ENCODE results near the gene ITFG2.

DNA sequence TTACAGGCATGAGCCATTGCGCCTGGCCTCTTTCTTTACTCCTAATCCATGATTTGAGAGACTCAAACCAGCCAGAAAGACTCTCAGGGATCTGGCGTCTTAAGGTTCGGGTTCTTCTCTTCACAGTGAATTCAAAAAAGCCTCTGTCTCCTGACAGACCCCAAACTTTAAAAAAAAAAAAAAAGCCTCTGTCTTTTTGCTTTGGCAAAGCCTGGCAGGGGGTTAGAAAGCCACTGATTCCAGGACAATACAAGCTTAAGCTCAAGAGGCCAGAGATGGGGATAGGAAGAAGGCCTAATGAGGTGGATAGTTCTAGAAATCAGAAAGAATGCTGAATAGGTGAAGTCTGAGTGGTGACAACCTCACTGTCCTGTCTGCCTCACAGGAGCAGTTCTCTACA lies 13.6 kb downstream of the ITFG2 start:
- TF ChIP-seq, protein P1, sequence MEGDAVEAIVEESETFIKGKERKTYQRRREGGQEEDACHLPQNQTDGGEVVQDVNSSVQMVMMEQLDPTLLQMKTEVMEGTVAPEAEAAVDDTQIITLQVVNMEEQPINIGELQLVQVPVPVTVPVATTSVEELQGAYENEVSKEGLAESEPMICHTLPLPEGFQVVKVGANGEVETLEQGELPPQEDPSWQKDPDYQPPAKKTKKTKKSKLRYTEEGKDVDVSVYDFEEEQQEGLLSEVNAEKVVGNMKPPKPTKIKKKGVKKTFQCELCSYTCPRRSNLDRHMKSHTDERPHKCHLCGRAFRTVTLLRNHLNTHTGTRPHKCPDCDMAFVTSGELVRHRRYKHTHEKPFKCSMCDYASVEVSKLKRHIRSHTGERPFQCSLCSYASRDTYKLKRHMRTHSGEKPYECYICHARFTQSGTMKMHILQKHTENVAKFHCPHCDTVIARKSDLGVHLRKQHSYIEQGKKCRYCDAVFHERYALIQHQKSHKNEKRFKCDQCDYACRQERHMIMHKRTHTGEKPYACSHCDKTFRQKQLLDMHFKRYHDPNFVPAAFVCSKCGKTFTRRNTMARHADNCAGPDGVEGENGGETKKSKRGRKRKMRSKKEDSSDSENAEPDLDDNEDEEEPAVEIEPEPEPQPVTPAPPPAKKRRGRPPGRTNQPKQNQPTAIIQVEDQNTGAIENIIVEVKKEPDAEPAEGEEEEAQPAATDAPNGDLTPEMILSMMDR (conservative IDR thresholded peaks at IDR 0.05) = no peak
- no peak for TF ChIP-seq EZH2 (IDR thresholded peaks at IDR 0.05; ENCODE audit: low read depth)
